ENCODE results near the gene MUS81.

Gene MUS81

DNA sequence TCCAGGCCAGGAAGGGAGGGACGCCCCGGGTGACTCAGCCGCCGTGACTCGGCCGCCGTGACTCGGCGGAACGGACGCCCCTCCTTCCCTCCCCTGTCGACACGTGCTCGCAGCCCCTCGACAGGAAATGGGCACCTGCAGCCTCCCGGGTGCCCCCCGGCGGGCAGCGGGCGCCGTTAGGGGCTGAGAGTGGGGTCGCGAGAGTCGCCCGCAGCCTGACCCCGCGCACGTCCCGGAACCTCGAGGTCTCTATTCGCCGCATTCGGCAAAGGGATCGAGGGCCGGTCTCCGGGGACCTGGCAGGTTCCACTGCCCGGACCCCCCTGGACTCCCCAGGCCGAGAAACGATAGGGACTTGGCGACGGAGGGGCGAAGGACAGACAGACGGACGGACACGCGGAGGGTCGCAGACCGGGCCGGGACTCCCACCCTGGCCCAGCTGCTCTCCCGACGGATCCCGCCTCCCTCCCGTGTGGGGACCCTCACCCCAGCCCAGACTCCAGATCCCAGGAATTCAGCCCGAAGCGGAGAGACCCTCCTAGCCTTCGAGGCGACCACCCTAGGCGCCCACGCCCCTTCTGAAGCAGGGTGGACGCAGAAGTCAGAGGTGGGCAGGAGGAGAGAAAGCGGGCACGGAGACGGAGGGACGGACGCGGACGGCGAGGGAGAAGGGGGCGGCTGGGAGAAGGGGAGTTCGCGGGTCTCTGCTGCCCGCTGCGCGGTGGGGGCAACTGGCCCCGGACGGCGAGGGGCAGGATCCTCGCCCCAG is 39.3 kb downstream of the MUS81 start:
- H3K4me1 ChIP-seq (ENCODE audit: control insufficient read depth, low read length) = peaks cover 18% of the 10 kb centered on the region
- H3K9me3 ChIP-seq (ENCODE audit: control insufficient read depth, insufficient read depth, low read length) = no peaks in the 10 kb centered on the region
- H3F3A ChIP-seq (ENCODE audit: control insufficient read depth, insufficient read depth) = peaks cover 5% of the 10 kb centered on the region; the same call in 1 of the 2 replicates
- peaks cover 41% of the 10 kb centered on the region for H3K27me3 ChIP-seq (ENCODE audit: control insufficient read depth, low read length)
- peak overlapping the region; percentile 69 for H3K4me3 ChIP-seq (ENCODE audit: low read length)
- no peaks in the 10 kb centered on the region for H3K9me2 ChIP-seq (replicated peaks; ENCODE audit: control insufficient read depth, low read length)
- TF ChIP-seq, protein P1, sequence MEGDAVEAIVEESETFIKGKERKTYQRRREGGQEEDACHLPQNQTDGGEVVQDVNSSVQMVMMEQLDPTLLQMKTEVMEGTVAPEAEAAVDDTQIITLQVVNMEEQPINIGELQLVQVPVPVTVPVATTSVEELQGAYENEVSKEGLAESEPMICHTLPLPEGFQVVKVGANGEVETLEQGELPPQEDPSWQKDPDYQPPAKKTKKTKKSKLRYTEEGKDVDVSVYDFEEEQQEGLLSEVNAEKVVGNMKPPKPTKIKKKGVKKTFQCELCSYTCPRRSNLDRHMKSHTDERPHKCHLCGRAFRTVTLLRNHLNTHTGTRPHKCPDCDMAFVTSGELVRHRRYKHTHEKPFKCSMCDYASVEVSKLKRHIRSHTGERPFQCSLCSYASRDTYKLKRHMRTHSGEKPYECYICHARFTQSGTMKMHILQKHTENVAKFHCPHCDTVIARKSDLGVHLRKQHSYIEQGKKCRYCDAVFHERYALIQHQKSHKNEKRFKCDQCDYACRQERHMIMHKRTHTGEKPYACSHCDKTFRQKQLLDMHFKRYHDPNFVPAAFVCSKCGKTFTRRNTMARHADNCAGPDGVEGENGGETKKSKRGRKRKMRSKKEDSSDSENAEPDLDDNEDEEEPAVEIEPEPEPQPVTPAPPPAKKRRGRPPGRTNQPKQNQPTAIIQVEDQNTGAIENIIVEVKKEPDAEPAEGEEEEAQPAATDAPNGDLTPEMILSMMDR (IDR thresholded peaks at IDR 0.05; ENCODE audit: low read depth, low read length, poor library complexity, severe bottlenecking) = no peak
- no peak for TF ChIP-seq EZH2phosphoT487 (IDR thresholded peaks at IDR 0.05; ENCODE audit: borderline replicate concordance, low read length)
- peak overlapping the region; percentile 76 for H3K4me2 ChIP-seq (ENCODE audit: low read length)
- H3K36me3 ChIP-seq (ENCODE audit: control insufficient read depth, low read length) = no peaks in the 10 kb centered on the region
- H3K27ac ChIP-seq (ENCODE audit: low read depth, low read length) = no peak overlapping the region
- H4K20me1 ChIP-seq (ENCODE audit: control insufficient read depth, insufficient read depth, low read depth, low read length) = no peaks in the 10 kb centered on the region
- no peaks in the 10 kb centered on the region for H3K79me2 ChIP-seq (ENCODE audit: control insufficient read depth, low read length)

DNA sequence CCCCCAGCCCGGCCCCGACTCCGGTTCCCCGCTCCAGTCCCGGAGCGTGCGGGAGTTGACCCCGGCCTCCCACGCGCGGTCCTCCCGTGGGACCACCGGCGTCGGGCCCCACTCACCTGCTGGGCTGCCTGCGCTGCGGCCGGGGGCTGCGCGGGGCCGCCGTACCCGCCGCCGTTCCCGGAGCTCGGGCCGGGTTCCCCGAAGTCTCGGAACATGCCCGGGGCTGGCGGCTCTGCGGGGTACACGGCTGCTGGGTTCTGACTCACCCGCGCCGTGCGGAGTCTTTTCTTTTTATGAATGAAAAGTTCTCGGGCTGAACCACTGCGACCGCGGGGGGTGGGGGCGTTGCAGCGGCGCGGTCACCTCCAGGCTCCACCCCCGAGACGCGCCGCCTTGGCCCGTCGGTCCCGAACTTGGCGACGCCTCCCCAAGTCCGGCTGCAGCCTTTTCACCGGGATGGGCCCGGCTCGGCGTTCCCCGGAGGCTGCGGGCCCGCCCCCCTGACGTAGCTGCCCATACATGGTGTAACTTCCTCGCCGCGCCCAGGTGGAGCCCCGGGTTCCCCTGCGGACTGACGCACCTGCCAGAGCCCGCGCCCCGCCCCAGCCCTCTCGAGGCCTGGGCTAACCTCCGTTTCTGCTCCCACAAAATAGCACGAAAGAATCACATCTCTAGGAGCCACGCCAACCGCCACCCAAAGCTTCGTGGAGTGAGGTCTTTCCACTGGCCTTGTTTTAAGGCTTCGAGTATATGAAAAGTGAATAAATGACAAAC is 40.1 kb downstream of the MUS81 start, which contains the start of gene FOSL1:
Gene FOSL1, minus strand, starts transcription at position 264 of the 774 bp plus-strand sequence. Its CDS starts 49 bp downstream, at position 215.
- no peak within 1 kb of the TSS for H3K27ac ChIP-seq (ENCODE audit: low read depth, low read length)

DNA sequence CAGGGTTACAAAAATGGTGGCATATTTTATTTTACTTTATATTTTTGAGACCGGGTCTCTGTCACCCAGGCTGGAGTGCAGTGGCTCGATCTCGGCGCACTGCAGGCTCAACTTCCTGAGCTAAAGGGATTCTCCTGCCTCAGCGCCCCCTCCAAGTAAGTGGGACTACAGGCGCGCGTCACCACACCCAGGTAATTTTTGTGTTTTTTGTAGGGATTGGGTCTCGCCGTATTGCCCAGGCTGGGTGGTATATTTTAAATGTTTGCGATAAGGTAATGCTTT is 40.6 kb downstream of the MUS81 start:
- no peaks in the 10 kb centered on the region for H3K9me3 ChIP-seq (ENCODE audit: control insufficient read depth, insufficient read depth, low read length)
- H3K79me2 ChIP-seq (ENCODE audit: control insufficient read depth, low read length) = no peaks in the 10 kb centered on the region
- peaks cover 41% of the 10 kb centered on the region for H3K27me3 ChIP-seq (ENCODE audit: control insufficient read depth, low read length)
- H3F3A ChIP-seq (ENCODE audit: control insufficient read depth, insufficient read depth) = peaks cover 3% of the 10 kb centered on the region; the same call in 1 of the 2 replicates
- H3K9me2 ChIP-seq (replicated peaks; ENCODE audit: control insufficient read depth, low read length) = no peaks in the 10 kb centered on the region
- no peaks in the 10 kb centered on the region for H3K36me3 ChIP-seq (ENCODE audit: control insufficient read depth, low read length)
- H3K27ac ChIP-seq (ENCODE audit: low read depth, low read length) = no peak overlapping the region
- H4K20me1 ChIP-seq (ENCODE audit: control insufficient read depth, insufficient read depth, low read depth, low read length) = no peaks in the 10 kb centered on the region
- no peak overlapping the region for H3K4me3 ChIP-seq (ENCODE audit: low read length)
- TF ChIP-seq, protein P1 (IDR thresholded peaks at IDR 0.05; ENCODE audit: low read depth, low read length, poor library complexity, severe bottlenecking) = no peak
- no peak for TF ChIP-seq EZH2phosphoT487 (IDR thresholded peaks at IDR 0.05; ENCODE audit: borderline replicate concordance, low read length)
- peaks cover 18% of the 10 kb centered on the region for H3K4me1 ChIP-seq (ENCODE audit: control insufficient read depth, low read length)
- peak overlapping the region; percentile 76 for H3K4me2 ChIP-seq (ENCODE audit: low read length)

More for the DNA sequence above, 40.1 kb downstream of the MUS81 start, which contains the start of gene FOSL1:
- no peaks in the 10 kb centered on the region for H3K79me2 ChIP-seq (ENCODE audit: control insufficient read depth, low read length)
- H4K20me1 ChIP-seq (ENCODE audit: control insufficient read depth, insufficient read depth, low read depth, low read length) = no peaks in the 10 kb centered on the region
- H3K36me3 ChIP-seq (ENCODE audit: control insufficient read depth, low read length) = no peaks in the 10 kb centered on the region
- no peaks in the 10 kb centered on the region for H3K9me3 ChIP-seq (ENCODE audit: control insufficient read depth, insufficient read depth, low read length)
- H3K27me3 ChIP-seq (ENCODE audit: control insufficient read depth, low read length) = peaks cover 41% of the 10 kb centered on the region
- TF ChIP-seq EZH2phosphoT487 (IDR thresholded peaks at IDR 0.05; ENCODE audit: borderline replicate concordance, low read length) = no peak
- TF ChIP-seq, protein P1 (IDR thresholded peaks at IDR 0.05; ENCODE audit: low read depth, low read length, poor library complexity, severe bottlenecking) = no peak
- peak within 1 kb of the TSS; percentile 76 for H3K4me2 ChIP-seq (ENCODE audit: low read length)
- peak within 1 kb of the TSS; percentile 69 for H3K4me3 ChIP-seq (ENCODE audit: low read length)
- H3K4me1 ChIP-seq (ENCODE audit: control insufficient read depth, low read length) = peaks cover 18% of the 10 kb centered on the region
- peaks cover 5% of the 10 kb centered on the region; the same call in 1 of the 2 replicates for H3F3A ChIP-seq (ENCODE audit: control insufficient read depth, insufficient read depth)
- no peaks in the 10 kb centered on the region for H3K9me2 ChIP-seq (replicated peaks; ENCODE audit: control insufficient read depth, low read length)

Measured in DOHH2 (cell line).